HepG2 (cell line): ENCODE data around the gene GNG7. TPM values are rescaled to one million over a fixed set of nuclear protein-coding genes. Genes with fewer than 3 reads are reported as not detected.

Experiments used
- GTF3A ChIP-seq: sonication (generic); formaldehyde crosslinking; conservative IDR thresholded peaks from 2 replicates; pipeline ENCODE4 v1.4.0; 2020; ENCODE audit warnings: mild to moderate bottlenecking, missing genetic modification reagents
- KMT2A ChIP-seq: sonication (generic); formaldehyde crosslinking; IDR thresholded peaks from 2 replicates; pipeline ENCODE4 v1.4.0; 2020; ENCODE audit warnings: missing genetic modification reagents
- NFE2L1 ChIP-seq: sonication (generic); formaldehyde crosslinking; IDR thresholded peaks from 2 replicates; pipeline ENCODE4 v1.4.0; 2020; ENCODE audit warnings: missing genetic modification reagents, mild to moderate bottlenecking, borderline replicate concordance
- NR1H2 ChIP-seq: sonication (generic); formaldehyde crosslinking; IDR thresholded peaks from 2 replicates; pipeline ENCODE4 v1.8.1; 2022; ENCODE audit warnings: low read depth, missing genetic modification reagents, borderline replicate concordance
- RFX3 ChIP-seq: IDR thresholded peaks from 2 replicates; pipeline ENCODE4 v1.6.1; 2016; ENCODE audit warnings: missing biosample characterization, missing genetic modification reagents
- ZIK1 ChIP-seq: sonication (generic); formaldehyde crosslinking; IDR thresholded peaks from 2 replicates; pipeline ENCODE4 v1.5.0; 2020; ENCODE audit warnings: mild to moderate bottlenecking, low read depth, missing genetic modification reagents, borderline replicate concordance
- ZMYM2 ChIP-seq: sonication (generic); formaldehyde crosslinking; IDR thresholded peaks from 2 replicates; pipeline ENCODE4 v1.8.0; 2022; ENCODE audit warnings: mild to moderate bottlenecking, missing genetic modification reagents
- ZMYM3 ChIP-seq: sonication (generic); formaldehyde crosslinking; IDR thresholded peaks from 2 replicates; pipeline ENCODE4 v1.5.1; 2020; ENCODE audit warnings: mild to moderate bottlenecking, missing genetic modification reagents
- ZNF510 ChIP-seq: sonication (generic); formaldehyde crosslinking; IDR thresholded peaks from 2 replicates; pipeline ENCODE4 v1.4.0; 2020; ENCODE audit warnings: low read depth, mild to moderate bottlenecking, missing genetic modification reagents
- ZNF614 ChIP-seq: IDR thresholded peaks from 2 replicates; pipeline ENCODE4 v1.6.1; 2018; ENCODE audit warnings: missing biosample characterization, missing genetic modification reagents, inconsistent platforms, borderline replicate concordance
- ZNF772 ChIP-seq: sonication (generic); formaldehyde crosslinking; IDR thresholded peaks from 2 replicates; pipeline ENCODE4 v1.5.0; 2020; ENCODE audit warnings: mild to moderate bottlenecking, missing genetic modification reagents
- polyA plus RNA-seq, 8 experiments: library from polyadenylated mRNA; depleted of rRNA in 3 of 8; stranded (reverse) in 7 of 8; unstranded in 1 of 8; fragments of >200 nt; fragmentation: Illumina TruSeq in 4 of 8; extraction: Trizol in 4 of 8; gene quantifications; 2 replicates each; pipeline versions ENCODE4 v1.2.1 to v1.2.3, GENCODE V29; 2011 to 2016; ENCODE audit warnings: low read depth in 4 of 8, missing spikeins in 1 of 8, mixed read lengths in 1 of 8; ENCODE audit not compliant: insufficient read depth in 1 of 8
- total RNA-seq, 5 experiments: library from RNA; depleted of rRNA; stranded (reverse); fragments of >200 nt; fragmentation: Illumina TruSeq; extraction: Trizol; gene quantifications; 2 replicates each; pipeline ENCODE4 v1.2.3, GENCODE V29; 2016; ENCODE audit warnings: low read depth in 1 of 5
- TF ChIP-seq, protein P1 (sequence below): sonication (generic); formaldehyde crosslinking; IDR thresholded peaks from 2 replicates; pipeline ENCODE4 v1.9.0; 2022; ENCODE audit warnings: low read depth, missing genetic modification reagents
- TF ChIP-seq, protein P2 (sequence below): sonication (generic); formaldehyde crosslinking; IDR thresholded peaks from 2 replicates; pipeline ENCODE4 v1.4.0; 2020; ENCODE audit warnings: mild to moderate bottlenecking, missing genetic modification reagents
- TF ChIP-seq, protein P3 (sequence below): sonication (generic); formaldehyde crosslinking; IDR thresholded peaks from 2 replicates; pipeline ENCODE4 v1.9.0; 2022; ENCODE audit warnings: missing genetic modification reagents, mild to moderate bottlenecking, borderline replicate concordance
- TF ChIP-seq, protein P4 (sequence below): sonication (generic); formaldehyde crosslinking; IDR thresholded peaks from 2 replicates; pipeline ENCODE4 v1.4.0; 2020; ENCODE audit warnings: missing genetic modification reagents
- TF ChIP-seq, protein P5 (sequence below), 2 experiments: fragments of 450-650 bp in 1 of 2; sonication (generic) in 1 of 2; formaldehyde crosslinking; IDR thresholded peaks; 2 replicates each; pipeline versions ENCODE4 v1.5.0 to v1.8.0; 2020 to 2022; ENCODE audit warnings: mild to moderate bottlenecking in 1 of 2, missing genetic modification reagents in 1 of 2

The GNG7 gene
- total and polyA plus RNA-seq, 2 of the 13 experiments (the other 11 are each of a cell fraction or from before 2014, with no cell fraction given) = 1.4 to 3.3 TPM

DNA sequence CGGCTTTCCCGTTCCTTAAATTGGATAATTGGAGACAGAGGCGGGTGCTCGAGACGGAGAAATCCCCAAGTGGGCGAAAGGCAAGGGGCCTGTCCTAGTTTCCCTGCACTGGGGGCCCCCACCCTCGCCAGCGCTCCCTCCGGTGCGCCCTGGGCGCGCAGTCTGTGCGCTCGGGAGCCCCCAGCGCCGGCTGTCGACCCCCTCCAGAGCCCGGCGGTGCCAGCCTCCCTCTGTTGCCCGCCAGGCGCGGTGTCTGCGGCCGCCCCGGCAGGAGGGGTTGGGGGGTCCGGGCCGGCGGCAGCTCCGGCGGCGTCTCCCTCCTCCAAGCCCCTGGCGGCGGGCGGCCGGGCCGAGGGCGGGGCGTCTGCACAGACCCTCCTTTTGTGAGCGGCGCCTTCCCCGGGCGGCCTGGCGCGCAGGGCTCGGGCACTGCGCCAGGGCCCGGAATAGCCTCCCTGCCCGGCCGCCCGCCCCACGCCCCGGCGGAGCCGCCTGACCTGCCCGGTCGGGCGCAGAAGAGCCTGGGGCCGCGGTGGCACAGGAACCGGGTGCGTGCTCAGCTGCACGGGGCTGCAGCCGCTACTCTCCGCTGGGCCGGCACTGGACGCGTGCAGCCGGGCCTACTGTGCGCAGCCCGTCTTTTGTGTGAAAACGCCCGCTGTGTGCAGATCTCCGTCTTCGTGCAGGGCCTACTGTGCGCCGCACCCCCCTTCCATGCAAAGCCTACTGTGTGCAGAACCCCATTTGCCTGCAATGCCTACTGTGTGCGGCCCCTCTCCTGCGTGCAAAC lies 213.4 kb downstream of the GNG7 start (continued):
- peak; percentile 57; the same call in 1 of the 2 replicates for TF ChIP-seq ZMYM3 (CRISPR knock-in tag)
- no peak for TF ChIP-seq NR1H2 (CRISPR knock-in tag)
- 0 out of 2 replicates have a peak, but pooled peaks have one; percentile 39 for TF ChIP-seq NFE2L1 (CRISPR knock-in tag)
- TF ChIP-seq, protein P1, sequence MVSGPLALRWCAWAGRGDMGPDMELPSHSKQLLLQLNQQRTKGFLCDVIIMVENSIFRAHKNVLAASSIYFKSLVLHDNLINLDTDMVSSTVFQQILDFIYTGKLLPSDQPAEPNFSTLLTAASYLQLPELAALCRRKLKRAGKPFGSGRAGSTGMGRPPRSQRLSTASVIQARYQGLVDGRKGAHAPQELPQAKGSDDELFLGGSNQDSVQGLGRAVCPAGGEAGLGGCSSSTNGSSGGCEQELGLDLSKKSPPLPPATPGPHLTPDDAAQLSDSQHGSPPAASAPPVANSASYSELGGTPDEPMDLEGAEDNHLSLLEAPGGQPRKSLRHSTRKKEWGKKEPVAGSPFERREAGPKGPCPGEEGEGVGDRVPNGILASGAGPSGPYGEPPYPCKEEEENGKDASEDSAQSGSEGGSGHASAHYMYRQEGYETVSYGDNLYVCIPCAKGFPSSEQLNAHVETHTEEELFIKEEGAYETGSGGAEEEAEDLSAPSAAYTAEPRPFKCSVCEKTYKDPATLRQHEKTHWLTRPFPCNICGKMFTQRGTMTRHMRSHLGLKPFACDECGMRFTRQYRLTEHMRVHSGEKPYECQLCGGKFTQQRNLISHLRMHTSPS (CRISPR knock-in tag) = 0 out of 2 replicates have a peak, but pooled peaks have one; percentile 39
- TF ChIP-seq, protein P2, sequence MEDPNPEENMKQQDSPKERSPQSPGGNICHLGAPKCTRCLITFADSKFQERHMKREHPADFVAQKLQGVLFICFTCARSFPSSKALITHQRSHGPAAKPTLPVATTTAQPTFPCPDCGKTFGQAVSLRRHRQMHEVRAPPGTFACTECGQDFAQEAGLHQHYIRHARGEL (CRISPR knock-in tag) = no peak
- no peak for TF ChIP-seq ZNF510 (CRISPR knock-in tag)
- no peak for TF ChIP-seq KMT2A (CRISPR knock-in tag)
- TF ChIP-seq ZNF614 (CRISPR knock-in tag) = no peak
- TF ChIP-seq ZMYM2 (CRISPR knock-in tag) = peak; percentile 31; the same call in 1 of the 2 replicates
- TF ChIP-seq, protein P3, sequence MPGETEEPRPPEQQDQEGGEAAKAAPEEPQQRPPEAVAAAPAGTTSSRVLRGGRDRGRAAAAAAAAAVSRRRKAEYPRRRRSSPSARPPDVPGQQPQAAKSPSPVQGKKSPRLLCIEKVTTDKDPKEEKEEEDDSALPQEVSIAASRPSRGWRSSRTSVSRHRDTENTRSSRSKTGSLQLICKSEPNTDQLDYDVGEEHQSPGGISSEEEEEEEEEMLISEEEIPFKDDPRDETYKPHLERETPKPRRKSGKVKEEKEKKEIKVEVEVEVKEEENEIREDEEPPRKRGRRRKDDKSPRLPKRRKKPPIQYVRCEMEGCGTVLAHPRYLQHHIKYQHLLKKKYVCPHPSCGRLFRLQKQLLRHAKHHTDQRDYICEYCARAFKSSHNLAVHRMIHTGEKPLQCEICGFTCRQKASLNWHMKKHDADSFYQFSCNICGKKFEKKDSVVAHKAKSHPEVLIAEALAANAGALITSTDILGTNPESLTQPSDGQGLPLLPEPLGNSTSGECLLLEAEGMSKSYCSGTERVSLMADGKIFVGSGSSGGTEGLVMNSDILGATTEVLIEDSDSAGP = 0 out of 2 replicates have a peak, but pooled peaks have one; percentile 22
- no peak for TF ChIP-seq GTF3A (CRISPR knock-in tag)
- TF ChIP-seq ZIK1 (CRISPR knock-in tag) = no peak
- TF ChIP-seq, protein P4, sequence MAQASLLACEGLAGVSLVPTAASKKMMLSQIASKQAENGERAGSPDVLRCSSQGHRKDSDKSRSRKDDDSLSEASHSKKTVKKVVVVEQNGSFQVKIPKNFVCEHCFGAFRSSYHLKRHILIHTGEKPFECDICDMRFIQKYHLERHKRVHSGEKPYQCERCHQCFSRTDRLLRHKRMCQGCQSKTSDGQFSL = peak; percentile 52; the same call in 1 of the 2 replicates
- no peak for TF ChIP-seq RFX3
- TF ChIP-seq ZNF772 (CRISPR knock-in tag) = no peak
- TF ChIP-seq, protein P5, sequence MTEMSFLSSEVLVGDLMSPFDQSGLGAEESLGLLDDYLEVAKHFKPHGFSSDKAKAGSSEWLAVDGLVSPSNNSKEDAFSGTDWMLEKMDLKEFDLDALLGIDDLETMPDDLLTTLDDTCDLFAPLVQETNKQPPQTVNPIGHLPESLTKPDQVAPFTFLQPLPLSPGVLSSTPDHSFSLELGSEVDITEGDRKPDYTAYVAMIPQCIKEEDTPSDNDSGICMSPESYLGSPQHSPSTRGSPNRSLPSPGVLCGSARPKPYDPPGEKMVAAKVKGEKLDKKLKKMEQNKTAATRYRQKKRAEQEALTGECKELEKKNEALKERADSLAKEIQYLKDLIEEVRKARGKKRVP (CRISPR knock-in tag; IDR thresholded peaks at IDR 0.05) = no peak
